HepG2 (cell line): ENCODE data around the gene SYN1. TPM values are rescaled to one million over a fixed set of nuclear protein-coding genes. Genes with fewer than 3 reads are reported as not detected.

Source experiments
- ATAC-seq: fragments of 200-7000 bp; cut with Tn5 transposase; 3 replicates; pipeline ENCODE4 v1.9.1; 2020; ENCODE audit warnings: mild to moderate bottlenecking, moderate library complexity
- BruUV-seq: library from RNA; stranded (reverse); fragments of 400-500 nt; replicated peaks from 2 replicates; lab custom pipeline; 2021; lab: Mats Ljungman, UMichigan
- CTCF ChIA-PET: fragments of 300-600 bp; formaldehyde crosslinking; extraction: SDS; loops from one replicate; lab custom pipeline; 2021; ENCODE audit warnings: low total read pairs, inconsistent platforms, low intra/inter-chr PET ratio; lab: Yijun Ruan, JAX
- POLR2A ChIA-PET: fragments of 350-600 bp; sonication (Branson Sonifier 250); formaldehyde crosslinking; loops from one replicate; lab custom pipeline; 2020; ENCODE audit warnings: antibody characterized with exemption, inconsistent platforms; lab: Yijun Ruan, JAX
- DNase-seq: peaks from one replicate; pipeline ENCODE4 v3.0.0-alpha.2; 2015; ENCODE audit warnings: low spot score
- FAIRE-seq: peaks from 3 replicates; lab custom pipeline; 2011; peaks lifted over from hg19 to GRCh38; lab: Jason Lieb, UNC
- H2AFZ ChIP-seq: one replicate; pipeline ENCODE4 v1.6.1; 2011; ENCODE audit warnings: low read length, inconsistent platforms
- H3K27ac ChIP-seq: fragments of 300-600 bp; 3 replicates; pipeline ENCODE4 v1.8.0; 2011; ENCODE audit warnings: mixed run types, mild to moderate bottlenecking, mixed read lengths, low read length, inconsistent platforms; ENCODE audit not compliant: insufficient read depth; ENCODE audit errors: extremely low read length
- H3K27me3 ChIP-seq, 2 experiments: fragments of 200-600 bp in 1 of 2; 2 replicates in 1 of 2; 3 replicates in 1 of 2; pipeline versions ENCODE4 v1.6.0 to v1.8.0; 2011; ENCODE audit warnings: low read length in 2 of 2, mild to moderate bottlenecking in 2 of 2, moderate library complexity in 2 of 2, inconsistent platforms in 1 of 2; ENCODE audit not compliant: insufficient read depth in 2 of 2, control insufficient read depth in 1 of 2
- H3K36me3 ChIP-seq, 2 experiments: fragments of 200-600 bp in 1 of 2; replicated peaks in 1 of 2; 2 replicates in 1 of 2; 3 replicates in 1 of 2; pipeline versions ENCODE4 v1.5.1 to v1.8.0; 2011; ENCODE audit warnings: low read length in 2 of 2, inconsistent platforms in 1 of 2; ENCODE audit not compliant: insufficient read depth in 2 of 2, control insufficient read depth in 1 of 2
- H3K4me1 ChIP-seq: 2 replicates; pipeline ENCODE4 v1.5.1; 2012; ENCODE audit warnings: low read length, inconsistent platforms; ENCODE audit not compliant: insufficient read depth
- H3K4me2 ChIP-seq: 2 replicates; pipeline ENCODE4 v1.6.0; 2011; ENCODE audit warnings: low read depth, low read length, inconsistent platforms
- H3K4me3 ChIP-seq, 3 experiments: fragments of 200-600 bp in 1 of 3; sonication (generic), shearing (Covaris generic) in 1 of 3; replicated peaks in 1 of 3; 2 replicates each; pipeline ENCODE4 v1.5.1; 2011 to 2016; ENCODE audit warnings: low read length in 3 of 3, inconsistent platforms in 2 of 3, low read depth in 2 of 3, mild to moderate bottlenecking in 2 of 3, control low read depth in 1 of 3, mixed read lengths in 1 of 3; ENCODE audit not compliant: insufficient read depth in 1 of 3
- H3K79me2 ChIP-seq: one replicate; pipeline ENCODE4 v1.6.1; 2011; ENCODE audit warnings: low read length, inconsistent platforms; ENCODE audit not compliant: insufficient read depth
- H3K9ac ChIP-seq: 2 replicates; pipeline ENCODE4 v1.6.0; 2011; ENCODE audit warnings: mild to moderate bottlenecking, low read depth, low read length, inconsistent platforms; ENCODE audit not compliant: insufficient read depth
- H3K9me3 ChIP-seq: 2 replicates; pipeline ENCODE4 v1.5.1; 2012; ENCODE audit warnings: mild to moderate bottlenecking, low read length
- H4K20me1 ChIP-seq: 2 replicates; pipeline ENCODE4 v1.6.0; 2011; ENCODE audit warnings: inconsistent platforms, mild to moderate bottlenecking, low read length, moderate library complexity; ENCODE audit not compliant: insufficient read depth
- BCLAF1 ChIP-seq: fragments of 450-650 bp; IDR thresholded peaks from 2 replicates; pipeline ENCODE4 v1.6.1; 2017; ENCODE audit warnings: mild to moderate bottlenecking
- CHCHD3 ChIP-seq: sonication (generic); formaldehyde crosslinking; IDR thresholded peaks from 2 replicates; pipeline ENCODE4 v1.8.0; 2022; ENCODE audit warnings: mild to moderate bottlenecking, missing genetic modification reagents, moderate library complexity
- FOSL2 ChIP-seq: sonication (generic); formaldehyde crosslinking; IDR thresholded peaks from 2 replicates; pipeline ENCODE4 v1.4.0; 2020; ENCODE audit warnings: missing genetic modification reagents
- MAFK ChIP-seq, 2 experiments: IDR thresholded peaks in 1 of 2; conservative IDR thresholded peaks in 1 of 2; 2 replicates each; pipeline ENCODE4 v1.6.1; 2011; ENCODE audit warnings: improper control_type of control experiment in 2 of 2, low read length in 2 of 2
- ZFY ChIP-seq: sonication (generic); formaldehyde crosslinking; IDR thresholded peaks from 2 replicates; pipeline ENCODE4 v1.4.0; 2020; ENCODE audit warnings: missing genetic modification reagents
- ZKSCAN8 ChIP-seq: IDR thresholded peaks from 2 replicates; pipeline ENCODE4 v1.6.1; 2016; ENCODE audit warnings: borderline replicate concordance, missing genetic modification reagents, missing compliant biosample characterization
- ZNF784 ChIP-seq: sonication (generic); formaldehyde crosslinking; IDR thresholded peaks from 2 replicates; pipeline ENCODE4 v1.5.1; 2020; ENCODE audit warnings: missing genetic modification reagents, mild to moderate bottlenecking, borderline replicate concordance
- WGBS: methylation state at CpG from one replicate; pipeline ENCODE4 v1.1.6; 2017; ENCODE audit warnings: low lambda C conversion rate; 5-methylcytosine and 5-hydroxymethylcytosine counted together
- in situ Hi-C: cut with HindIII; loops from 2 replicates; pipeline ENCODE4 v1.10.0; 2017; ENCODE audit warnings: low pct_unique_long_range_greater_than_20kb; ENCODE audit not compliant: extremely low pct_ligation_motif_present
- intact Hi-C: fragments of 100-400 bp; cut with micrococcal nuclease; formaldehyde crosslinking; loops from one replicate; pipeline ENCODE4 v1.10.0; 2022; ENCODE audit not compliant: unreplicated experiment
- polyA plus RNA-seq, 8 experiments: library from polyadenylated mRNA; depleted of rRNA in 3 of 8; stranded (reverse) in 7 of 8; unstranded in 1 of 8; fragments of >200 nt; fragmentation: Illumina TruSeq in 4 of 8; extraction: Trizol in 4 of 8; gene quantifications; 2 replicates each; pipeline versions ENCODE4 v1.2.1 to v1.2.3, GENCODE V29; 2011 to 2016; ENCODE audit warnings: low read depth in 4 of 8, missing spikeins in 1 of 8, mixed read lengths in 1 of 8; ENCODE audit not compliant: insufficient read depth in 1 of 8
- total RNA-seq, 5 experiments: library from RNA; depleted of rRNA; stranded (reverse); fragments of >200 nt; fragmentation: Illumina TruSeq; extraction: Trizol; gene quantifications; 2 replicates each; pipeline ENCODE4 v1.2.3, GENCODE V29; 2016; ENCODE audit warnings: low read depth in 1 of 5

SYN1 gene
- total and polyA plus RNA-seq, 2 of the 13 experiments (the other 11 are each of a cell fraction or from before 2014, with no cell fraction given) = not detected

GRCh38 chrX:47581731-47582647, 37.7 kb downstream of the SYN1 start, which contains the start of gene TIMP1 (continued):
- TF ChIP-seq ZFY = peak; percentile 47; the same call in 1 of the 2 replicates
- no peak for TF ChIP-seq ZNF784 (CRISPR knock-in tag)
- no peak for TF ChIP-seq BCLAF1

- H3K27ac ChIP-seq = no peak overlapping the region
- intact Hi-C loops (no loop called here), in situ Hi-C loops (no loop called here)
- BruUV-seq = no TSS peak
- no peak overlapping the region for H2AFZ ChIP-seq
- no peak overlapping the region for H3K9ac ChIP-seq
- no peaks in the 10 kb centered on the region for H4K20me1 ChIP-seq
- DNase-seq (no peak), FAIRE-seq (no peak), ATAC-seq (no peak)
- no peaks in the 10 kb centered on the region; a peak in 2 of 5 replicates for H3K27me3 ChIP-seq
- H3K36me3 ChIP-seq = no peaks in the 10 kb centered on the region
- no peaks in the 10 kb centered on the region for H3K9me3 ChIP-seq
- H3K4me3 ChIP-seq = peak overlapping the region in 1 of 3 experiments; percentile 37; a peak in 1 of 6 replicates
- peaks cover 23% of the 10 kb centered on the region for H3K4me1 ChIP-seq
- no peaks in the 10 kb centered on the region for H3K79me2 ChIP-seq
- peak; percentile 25; the same call in 1 of the 2 replicates for TF ChIP-seq FOSL2 (CRISPR knock-in tag)
- TF ChIP-seq MAFK (conservative IDR thresholded peaks at IDR 0.05 in 1 of 2, IDR thresholded peaks at IDR 0.05 in 1 of 2; ENCODE audit: low read length in 2 of 2) = 0 out of 4 replicates have a peak, but pooled peaks of 1 of the 2 experiments have one; percentile 1
- TF ChIP-seq ZKSCAN8 (CRISPR knock-in tag) = peak; percentile 97
- TF ChIP-seq CHCHD3 (CRISPR knock-in tag) = no peak
- 3% methylated on average over 5 of the region's 9 CpGs for WGBS
- POLR2A ChIA-PET = no interaction called here
- peak overlapping the region; percentile 47; the same call in 1 of the 2 replicates for H3K4me2 ChIP-seq
- CTCF ChIA-PET = no interaction called here
Measured at GRCh38 chrX:47579537-47579936, 40.1 kb downstream of the SYN1 start.
